IMR-90 (cell line): Measurements from ENCODE around the gene GPRIN3. TPM values are rescaled to one million over a fixed set of nuclear protein-coding genes. Genes with fewer than 3 reads are reported as not detected.

Source experiments
- ATAC-seq: fragments of 200-7000 bp; cut with Tn5 transposase; 2 replicates; pipeline ENCODE4 v1.9.1; 2020; ENCODE audit warnings: low read depth, mild to moderate bottlenecking, moderate library complexity
- BruUV-seq: library from RNA; stranded (reverse); fragments of 400-500 nt; replicated peaks from 2 replicates; lab custom pipeline; 2021; lab: Mats Ljungman, UMichigan
- CTCF ChIA-PET: fragments of 300-600 bp; formaldehyde crosslinking; extraction: SDS; loops from one replicate; lab custom pipeline; 2021; ENCODE audit warnings: antibody characterized with exemption; lab: Yijun Ruan, JAX
- POLR2A ChIA-PET: fragments of 300-600 bp; sonication (Branson Sonifier 250); formaldehyde crosslinking; loops from one replicate; lab custom pipeline; 2022; ENCODE audit warnings: antibody characterized with exemption; ENCODE audit not compliant: unreplicated experiment; lab: Charles Lee
- DNase-seq: peaks from one replicate; pipeline ENCODE4 v3.0.0; 2013
- H2AFZ ChIP-seq: replicated peaks from 2 replicates; pipeline ENCODE3; 2013; ENCODE audit warnings: low read length, mild to moderate bottlenecking; ENCODE audit not compliant: poor library complexity
- H2AK5ac ChIP-seq: 2 replicates; pipeline ENCODE4 v1.6.1; 2013; ENCODE audit warnings: low read depth, low read length, inconsistent platforms
- H2AK9ac ChIP-seq: replicated peaks from 2 replicates; pipeline ENCODE3; 2013; ENCODE audit warnings: mild to moderate bottlenecking, low read depth, low read length, moderate library complexity; ENCODE audit not compliant: poor library complexity
- H2BK120ac ChIP-seq: 2 replicates; pipeline ENCODE4 v1.6.1; 2013; ENCODE audit warnings: low read depth, low read length, inconsistent platforms
- H2BK15ac ChIP-seq: 3 replicates; pipeline ENCODE4 v1.6.1; 2013; ENCODE audit warnings: low read depth, low read length, inconsistent platforms
- H2BK20ac ChIP-seq: 2 replicates; pipeline ENCODE4 v1.6.1; 2013; ENCODE audit warnings: low read depth, mild to moderate bottlenecking, inconsistent platforms, low read length, moderate library complexity
- H2BK5ac ChIP-seq: 2 replicates; pipeline ENCODE4 v1.6.1; 2013; ENCODE audit warnings: mild to moderate bottlenecking, low read depth, low read length, inconsistent platforms; ENCODE audit not compliant: poor library complexity, severe bottlenecking
- H3K14ac ChIP-seq: replicated peaks from 2 replicates; pipeline ENCODE4 v1.6.1; 2013; ENCODE audit warnings: low read depth, low read length, inconsistent platforms
- H3K18ac ChIP-seq: 2 replicates; pipeline ENCODE4 v1.6.1; 2013; ENCODE audit warnings: low read depth, low read length, control low read depth
- H3K23ac ChIP-seq: 2 replicates; pipeline ENCODE4 v1.6.1; 2013; ENCODE audit warnings: low read depth, low read length, inconsistent platforms
- H3K27ac ChIP-seq: 2 replicates; pipeline ENCODE4 v1.5.1; 2013; ENCODE audit warnings: mild to moderate bottlenecking, control low read depth, low read length; ENCODE audit not compliant: insufficient read depth
- H3K27me3 ChIP-seq: 2 replicates; pipeline ENCODE4 v1.6.1; 2013; ENCODE audit warnings: low read length; ENCODE audit not compliant: control insufficient read depth, insufficient read depth
- H3K36me3 ChIP-seq: 2 replicates; pipeline ENCODE4 v1.6.1; 2013; ENCODE audit warnings: low read length, mixed read lengths; ENCODE audit not compliant: control insufficient read depth, insufficient read depth
- H3K4ac ChIP-seq: 2 replicates; pipeline ENCODE4 v1.6.1; 2013; ENCODE audit warnings: low read depth, low read length, inconsistent platforms
- H3K4me1 ChIP-seq: 2 replicates; pipeline ENCODE4 v1.6.1; 2013; ENCODE audit warnings: low read length, mixed read lengths; ENCODE audit not compliant: control insufficient read depth, insufficient read depth
- H3K4me2 ChIP-seq: 2 replicates; pipeline ENCODE4 v1.6.1; 2013; ENCODE audit warnings: low read depth, mild to moderate bottlenecking, control low read depth, low read length, moderate library complexity
- H3K4me3 ChIP-seq: 2 replicates; pipeline ENCODE4 v1.5.1; 2013; ENCODE audit warnings: low read depth, mild to moderate bottlenecking, control low read depth, low read length, moderate library complexity; ENCODE audit not compliant: insufficient read depth
- H3K56ac ChIP-seq: 2 replicates; pipeline ENCODE4 v1.6.1; 2013; ENCODE audit warnings: low read length, inconsistent platforms; ENCODE audit not compliant: insufficient read depth; ENCODE audit errors: extremely low read depth
- H3K79me1 ChIP-seq, 2 experiments: 2 replicates each; pipeline ENCODE4 v1.6.1; 2013; ENCODE audit warnings: low read length in 2 of 2, inconsistent platforms in 1 of 2, low read depth in 1 of 2
- H3K9ac ChIP-seq: 2 replicates; pipeline ENCODE4 v1.6.1; 2013; ENCODE audit warnings: low read depth, low read length, control low read depth
- H3K9me1 ChIP-seq: 2 replicates; pipeline ENCODE4 v1.6.1; 2013; ENCODE audit warnings: low read length, inconsistent platforms; ENCODE audit not compliant: insufficient read depth
- H3K9me3 ChIP-seq: 2 replicates; pipeline ENCODE4 v1.6.1; 2013; ENCODE audit warnings: low read length; ENCODE audit not compliant: control insufficient read depth, insufficient read depth
- H4K20me1 ChIP-seq: 2 replicates; pipeline ENCODE4 v1.6.1; 2013; ENCODE audit warnings: low read length, inconsistent platforms; ENCODE audit not compliant: insufficient read depth
- H4K5ac ChIP-seq: 2 replicates; pipeline ENCODE4 v1.6.1; 2013; ENCODE audit warnings: mild to moderate bottlenecking, low read depth, low read length, control low read depth
- H4K8ac ChIP-seq, 2 experiments: 2 replicates each; pipeline ENCODE4 v1.6.1; 2013; ENCODE audit warnings: low read depth in 2 of 2, low read length in 2 of 2, control low read depth in 1 of 2, inconsistent platforms in 1 of 2
- H4K91ac ChIP-seq: 2 replicates; pipeline ENCODE4 v1.6.1; 2013; ENCODE audit warnings: low read depth, low read length, inconsistent platforms; ENCODE audit not compliant: insufficient read depth
- BHLHE40 ChIP-seq: fragments of 150-350 bp; IDR thresholded peaks from 2 replicates; pipeline ENCODE4 v1.6.1; 2016; ENCODE audit warnings: mild to moderate bottlenecking, low read depth, low read length
- CEBPB ChIP-seq: IDR thresholded peaks from 2 replicates; pipeline ENCODE4 v1.6.1; 2012; ENCODE audit warnings: low read depth, low read length, improper control_type of control experiment
- CHD1 ChIP-seq: IDR thresholded peaks from 2 replicates; pipeline ENCODE4 v1.6.1; 2012; ENCODE audit warnings: low read depth, low read length, improper control_type of control experiment
- FOS ChIP-seq: fragments of 150-350 bp; IDR thresholded peaks from 2 replicates; pipeline ENCODE4 v1.6.1; 2016; ENCODE audit warnings: low read depth, low read length
- MAZ ChIP-seq: IDR thresholded peaks from 2 replicates; pipeline ENCODE4 v1.6.1; 2012; ENCODE audit warnings: low read depth, mild to moderate bottlenecking, low read length, improper control_type of control experiment, moderate library complexity, borderline replicate concordance
- MXI1 ChIP-seq: IDR thresholded peaks from 2 replicates; pipeline ENCODE4 v1.6.1; 2012; ENCODE audit warnings: low read depth, mild to moderate bottlenecking, low read length, moderate library complexity, borderline replicate concordance
- NFE2L2 ChIP-seq: fragments of 150-350 bp; IDR thresholded peaks from 2 replicates; pipeline ENCODE4 v1.6.1; 2016; ENCODE audit warnings: low read depth, mild to moderate bottlenecking, low read length
- RCOR1 ChIP-seq: IDR thresholded peaks from 2 replicates; pipeline ENCODE4 v1.6.1; 2012; ENCODE audit warnings: mild to moderate bottlenecking, low read length, improper control_type of control experiment; ENCODE audit not compliant: insufficient replicate concordance
- RFX5 ChIP-seq: IDR thresholded peaks from 2 replicates; pipeline ENCODE4 v1.8.0; 2012; ENCODE audit warnings: low read depth, mild to moderate bottlenecking, low read length, moderate library complexity
- WGBS, 2 experiments: methylation state at CpG; one replicate each; pipeline versions ENCODE4 v1.1.5 to v1.1.7; 2013; ENCODE audit warnings: missing lambda C conversion rate in 2 of 2; ENCODE audit not compliant: insufficient read length in 1 of 2; ENCODE audit errors: extremely low coverage in 2 of 2; 5-methylcytosine and 5-hydroxymethylcytosine counted together
- dilution Hi-C: fragments of 300-500 bp; cut with HindIII; formaldehyde crosslinking; loops from one replicate; pipeline ENCODE4 v1.14.3; 2018; ENCODE audit warnings: low sequenced_read_pairs; ENCODE audit not compliant: unreplicated experiment
- in situ Hi-C: fragments of 300-500 bp; cut with MboI; formaldehyde crosslinking; loops from 3 replicates; pipeline ENCODE4 v1.14.3; 2019; ENCODE audit warnings: low sequenced_read_pairs, inconsistent platforms, mixed read lengths
- intact Hi-C: fragments of 100-400 bp; cut with micrococcal nuclease; formaldehyde crosslinking; loops from 2 replicates; pipeline ENCODE4 v1.10.0; 2022
- polyA plus RNA-seq, 3 experiments: library from polyadenylated mRNA; depleted of rRNA; stranded (reverse); fragments of >200 nt; gene quantifications; 2 replicates each; pipeline ENCODE4 v1.2.3, GENCODE V29; 2012; ENCODE audit warnings: low replicate concordance in 1 of 3
- total RNA-seq: library from RNA; depleted of rRNA; stranded (reverse); fragments of >200 nt; gene quantifications from 2 replicates; pipeline ENCODE4 v1.2.3, GENCODE V29; 2012
- TF ChIP-seq, protein P1 (sequence below): fragments of 150-350 bp; IDR thresholded peaks from 2 replicates; pipeline ENCODE4 v1.6.1; 2016; ENCODE audit warnings: low read depth, mild to moderate bottlenecking, low read length, moderate library complexity, borderline replicate concordance

Gene GPRIN3
- total and polyA plus RNA-seq, 2 of the 4 experiments (the other 2 are of a cell fraction): under 0.01 TPM; not detected in 1

DNA sequence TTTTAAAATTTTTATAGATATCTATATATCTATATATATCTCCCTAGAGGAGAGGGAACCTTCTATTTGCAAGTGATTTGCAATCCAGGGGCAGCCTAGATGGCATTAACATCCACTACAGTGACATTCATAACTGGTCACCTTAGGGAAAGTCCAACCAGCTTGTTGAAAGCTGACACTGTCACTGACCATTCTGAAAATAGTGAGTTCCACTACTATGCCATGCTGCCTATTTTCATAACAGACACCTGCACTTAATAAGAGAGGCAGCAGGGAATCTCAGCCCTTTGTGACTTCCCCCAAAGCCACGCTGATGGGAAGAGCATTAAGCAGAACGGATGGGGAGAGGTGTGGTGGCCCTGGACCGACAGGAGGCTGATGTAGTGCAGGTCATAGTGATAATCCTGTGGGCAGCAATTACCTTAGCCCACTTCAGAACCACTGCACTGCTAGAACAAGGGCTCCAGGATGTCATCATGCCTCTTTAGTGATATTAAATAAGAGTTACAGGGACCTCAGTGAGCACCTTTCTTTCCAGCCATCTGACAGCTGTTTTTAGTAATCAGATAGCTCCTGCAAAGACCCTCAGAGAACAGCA, 51.3 kb downstream of the GPRIN3 start:
- Histone ChIP-seq H3K79me1 (no peaks in the 10 kb centered on the region), H2AK9ac (no peak overlapping the region), H2AK5ac (no peak overlapping the region), H2BK5ac (no peak overlapping the region), H3K14ac (no peak overlapping the region), H2AFZ (no peak overlapping the region), H2BK120ac (no peak overlapping the region), H3K9me1 (no peaks in the 10 kb centered on the region), H3K9ac (no peak overlapping the region), H3K4me1 (no peaks in the 10 kb centered on the region), H3K36me3 (no peaks in the 10 kb centered on the region), H4K5ac (no peak overlapping the region), H3K27ac (no peak overlapping the region), H3K9me3 (no peaks in the 10 kb centered on the region), H3K4me2 (no peak overlapping the region), H3K4me3 (no peak overlapping the region), H3K56ac (no peak overlapping the region), H3K18ac (no peak overlapping the region), H3K27me3 (peaks cover 2% of the 10 kb centered on the region), H3K4ac (no peak overlapping the region), H4K8ac (no peak overlapping the region), H2BK20ac (no peak overlapping the region), H4K20me1 (no peaks in the 10 kb centered on the region), H4K91ac (no peak overlapping the region), H3K23ac (no peak overlapping the region), H2BK15ac (no peak overlapping the region)
- ATAC-seq (no peak), DNase-seq (no peak)
- BruUV-seq: no TSS peak
- CTCF ChIA-PET: interaction anchor here (1.0 kb wide), 1 partner anchor 94 kb away, joined by 3 read pairs; no protein-coding TSS in a partner anchor
- WGBS, 2 experiments: no CpG with 5 or more reads among the region's 3 CpGs
- in situ Hi-C loops (no loop called here), dilution Hi-C loops (no loop called here), intact Hi-C loops (loop anchor here (10.0 kb wide), 1 partner anchor 648 kb away; no protein-coding TSS in a partner anchor)
- POLR2A ChIA-PET: no interaction called here
- TF ChIP-seq NFE2L2: no peak
- no peak for TF ChIP-seq RFX5
- no peak for TF ChIP-seq CEBPB
- TF ChIP-seq BHLHE40: no peak
- TF ChIP-seq FOS: no peak
- TF ChIP-seq MAZ: no peak
- TF ChIP-seq CHD1: no peak
- no peak for TF ChIP-seq MXI1
- TF ChIP-seq RCOR1: no peak
- TF ChIP-seq, protein P1, sequence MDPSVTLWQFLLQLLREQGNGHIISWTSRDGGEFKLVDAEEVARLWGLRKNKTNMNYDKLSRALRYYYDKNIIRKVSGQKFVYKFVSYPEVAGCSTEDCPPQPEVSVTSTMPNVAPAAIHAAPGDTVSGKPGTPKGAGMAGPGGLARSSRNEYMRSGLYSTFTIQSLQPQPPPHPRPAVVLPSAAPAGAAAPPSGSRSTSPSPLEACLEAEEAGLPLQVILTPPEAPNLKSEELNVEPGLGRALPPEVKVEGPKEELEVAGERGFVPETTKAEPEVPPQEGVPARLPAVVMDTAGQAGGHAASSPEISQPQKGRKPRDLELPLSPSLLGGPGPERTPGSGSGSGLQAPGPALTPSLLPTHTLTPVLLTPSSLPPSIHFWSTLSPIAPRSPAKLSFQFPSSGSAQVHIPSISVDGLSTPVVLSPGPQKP: no peak
